ENCODE data around the gene SLX9. TPM values are rescaled to one million over a fixed set of nuclear protein-coding genes. Genes with fewer than 3 reads are reported as not detected.

Gene SLX9
- polyA plus RNA-seq, 1 donor (not counting 4 experiments of a cell fraction or from before 2014, with no cell fraction given), result 21.8 TPM

DNA sequence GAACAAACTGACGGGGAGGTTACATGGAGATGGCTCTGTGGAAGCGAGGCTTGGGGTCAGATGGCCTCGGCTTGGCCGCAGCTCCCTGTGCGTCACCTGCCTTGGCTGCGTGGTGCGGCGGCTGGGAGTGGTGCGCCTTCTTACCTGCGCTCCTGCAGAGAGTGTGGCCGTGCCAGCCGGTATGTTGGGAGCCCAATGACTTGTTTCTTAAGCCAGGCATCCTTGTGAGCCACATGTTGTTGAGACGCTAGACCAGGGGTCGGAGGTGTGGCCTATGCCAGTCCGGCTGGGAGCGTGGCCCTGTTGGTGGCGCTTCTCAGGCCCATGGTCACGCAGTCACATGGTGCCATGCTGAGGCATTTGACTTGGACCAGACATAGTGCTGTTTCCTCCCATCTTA is 10.5 kb downstream of the SLX9 start:
- Histone ChIP-seq H2AFZ (ENCODE audit: control insufficient read depth, low read length) (no peak overlapping the region), H3K27me3 (ENCODE audit: control insufficient read depth, extremely low read depth, insufficient read depth, low read length) (no peaks in the 10 kb centered on the region), H3K9me1 (ENCODE audit: control insufficient read depth, extremely low read depth, insufficient read depth, low read length) (no peaks in the 10 kb centered on the region), H3K27ac (ENCODE audit: control insufficient read depth, insufficient read depth, low read length) (no peak overlapping the region), H3K9me3 (ENCODE audit: control insufficient read depth, low read depth, low read length) (no peaks in the 10 kb centered on the region), H3K4me2 (ENCODE audit: control insufficient read depth, extremely low read depth, insufficient read depth, low read depth, low read length) (no peak overlapping the region), H3K36me3 (ENCODE audit: control insufficient read depth in 2 of 2, extremely low read depth in 1 of 2, insufficient read depth in 2 of 2, low read length in 2 of 2) (peaks cover 20 to 23% of the 10 kb centered on the region in 2 experiments), H4K20me1 (ENCODE audit: control insufficient read depth, extremely low read depth, insufficient read depth, low read length) (peaks cover 3% of the 10 kb centered on the region), H3K4me3 (ENCODE audit: control insufficient read depth in 2 of 3, extremely low read depth in 1 of 3, insufficient read depth in 2 of 3, low read depth in 1 of 3, low read length in 3 of 3) (no peak overlapping the region), H3K79me2 (ENCODE audit: control insufficient read depth, insufficient read depth, low read length) (peaks cover 78% of the 10 kb centered on the region), H3K4me1 (ENCODE audit: control insufficient read depth, extremely low read depth, insufficient read depth, low read length) (no peaks in the 10 kb centered on the region), H3K9ac (ENCODE audit: control insufficient read depth, extremely low read depth, insufficient read depth, low read length) (no peak overlapping the region)
- TF ChIP-seq EZH2 (IDR thresholded peaks at IDR 0.05; ENCODE audit: low read length), result no peak
- TF ChIP-seq, protein P1, sequence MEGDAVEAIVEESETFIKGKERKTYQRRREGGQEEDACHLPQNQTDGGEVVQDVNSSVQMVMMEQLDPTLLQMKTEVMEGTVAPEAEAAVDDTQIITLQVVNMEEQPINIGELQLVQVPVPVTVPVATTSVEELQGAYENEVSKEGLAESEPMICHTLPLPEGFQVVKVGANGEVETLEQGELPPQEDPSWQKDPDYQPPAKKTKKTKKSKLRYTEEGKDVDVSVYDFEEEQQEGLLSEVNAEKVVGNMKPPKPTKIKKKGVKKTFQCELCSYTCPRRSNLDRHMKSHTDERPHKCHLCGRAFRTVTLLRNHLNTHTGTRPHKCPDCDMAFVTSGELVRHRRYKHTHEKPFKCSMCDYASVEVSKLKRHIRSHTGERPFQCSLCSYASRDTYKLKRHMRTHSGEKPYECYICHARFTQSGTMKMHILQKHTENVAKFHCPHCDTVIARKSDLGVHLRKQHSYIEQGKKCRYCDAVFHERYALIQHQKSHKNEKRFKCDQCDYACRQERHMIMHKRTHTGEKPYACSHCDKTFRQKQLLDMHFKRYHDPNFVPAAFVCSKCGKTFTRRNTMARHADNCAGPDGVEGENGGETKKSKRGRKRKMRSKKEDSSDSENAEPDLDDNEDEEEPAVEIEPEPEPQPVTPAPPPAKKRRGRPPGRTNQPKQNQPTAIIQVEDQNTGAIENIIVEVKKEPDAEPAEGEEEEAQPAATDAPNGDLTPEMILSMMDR (optimal IDR thresholded peaks at IDR 0.05 in 1 of 3, IDR thresholded peaks at IDR 0.05 in 1 of 3, conservative IDR thresholded peaks at IDR 0.05 in 1 of 3; ENCODE audit: extremely low read depth in 1 of 3, insufficient read depth in 2 of 3, low read length in 3 of 3), result no peak
- dilution Hi-C loops (cut with MboI; ENCODE audit: extremely low pct_ligation_motif_present, low sequenced_read_pairs), result no loop called here
- DNase-seq (ENCODE audit: low read depth, low spot score) (no peak), FAIRE-seq (no peak)

DNA sequence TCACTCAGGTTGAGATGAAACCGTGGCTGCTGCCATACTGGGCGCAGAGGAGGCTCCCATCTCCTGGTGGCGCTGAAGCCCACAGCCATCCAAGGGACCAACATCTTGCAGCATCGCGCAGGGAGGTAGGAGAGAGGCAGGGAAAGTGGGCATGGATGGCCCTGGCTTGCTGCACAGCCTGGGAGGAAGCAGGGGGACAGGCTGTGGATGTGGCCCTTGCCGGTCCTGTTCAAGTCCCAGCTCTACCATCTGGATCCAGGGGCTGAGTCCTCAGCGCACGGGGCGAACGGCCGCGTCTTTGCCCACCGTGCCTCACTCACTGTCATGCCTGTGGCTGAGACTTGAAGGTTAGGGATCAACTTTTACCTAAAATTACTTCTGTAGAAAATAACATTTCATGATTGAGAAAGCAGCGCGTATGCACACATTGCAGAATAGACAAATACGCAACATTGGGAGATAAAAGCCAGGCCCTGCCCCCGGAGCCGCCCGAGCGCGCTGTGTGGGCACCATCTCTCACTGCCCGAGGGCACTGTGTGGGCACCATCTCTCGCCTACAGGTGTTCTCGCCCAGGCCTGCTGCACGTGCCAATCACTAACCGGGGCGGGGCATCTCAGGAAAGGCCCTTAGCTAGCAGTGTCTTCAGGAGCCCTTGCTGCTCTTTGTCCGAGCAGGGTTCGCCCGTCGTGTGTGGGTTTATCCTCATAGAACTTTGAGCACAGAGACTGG is 11.5 kb downstream of the SLX9 start:
- dilution Hi-C loops (cut with MboI; ENCODE audit: extremely low pct_ligation_motif_present, low sequenced_read_pairs), result no loop called here
- H3K36me3 ChIP-seq (ENCODE audit: control insufficient read depth in 2 of 2, extremely low read depth in 1 of 2, insufficient read depth in 2 of 2, low read length in 2 of 2), result peaks cover 23 to 30% of the 10 kb centered on the region in 2 experiments

More for the DNA sequence above, 11.5 kb downstream of the SLX9 start:
- Histone ChIP-seq H3K4me2 (ENCODE audit: control insufficient read depth, extremely low read depth, insufficient read depth, low read depth, low read length) (no peak overlapping the region), H3K9me3 (ENCODE audit: control insufficient read depth, low read depth, low read length) (no peaks in the 10 kb centered on the region), H3K27me3 (ENCODE audit: control insufficient read depth, extremely low read depth, insufficient read depth, low read length) (no peaks in the 10 kb centered on the region), H3K79me2 (ENCODE audit: control insufficient read depth, insufficient read depth, low read length) (peaks cover 76% of the 10 kb centered on the region), H3K4me3 (ENCODE audit: control insufficient read depth in 2 of 3, extremely low read depth in 1 of 3, insufficient read depth in 2 of 3, low read depth in 1 of 3, low read length in 3 of 3) (no peak overlapping the region), H3K9me1 (ENCODE audit: control insufficient read depth, extremely low read depth, insufficient read depth, low read length) (no peaks in the 10 kb centered on the region), H2AFZ (ENCODE audit: control insufficient read depth, low read length) (no peak overlapping the region), H4K20me1 (ENCODE audit: control insufficient read depth, extremely low read depth, insufficient read depth, low read length) (peaks cover 3% of the 10 kb centered on the region), H3K4me1 (ENCODE audit: control insufficient read depth, extremely low read depth, insufficient read depth, low read length) (no peaks in the 10 kb centered on the region), H3K27ac (ENCODE audit: control insufficient read depth, insufficient read depth, low read length) (no peak overlapping the region), H3K9ac (ENCODE audit: control insufficient read depth, extremely low read depth, insufficient read depth, low read length) (no peak overlapping the region)
- FAIRE-seq (no peak), DNase-seq (ENCODE audit: low read depth, low spot score) (no peak)
- TF ChIP-seq, protein P1 (optimal IDR thresholded peaks at IDR 0.05 in 1 of 3, IDR thresholded peaks at IDR 0.05 in 1 of 3, conservative IDR thresholded peaks at IDR 0.05 in 1 of 3; ENCODE audit: extremely low read depth in 1 of 3, insufficient read depth in 2 of 3, low read length in 3 of 3), result no peak
- no peak for TF ChIP-seq EZH2 (IDR thresholded peaks at IDR 0.05; ENCODE audit: low read length)

Measured in keratinocyte (primary cell).